HG03442 (cell line): ENCODE data around the gene MYOG.

Experiments
- ATAC-seq: cut with Tn5 transposase; IDR thresholded peaks from one replicate; pipeline ENCODE4 v1.9.1; 2021; ENCODE audit warnings: mild to moderate bottlenecking, moderate library complexity; ENCODE audit not compliant: unreplicated experiment

The MYOG gene

GRCh38 chr1:203048555-203049051 lies 37.2 kb downstream of the MYOG start:
- ATAC-seq = no peak

DNA sequence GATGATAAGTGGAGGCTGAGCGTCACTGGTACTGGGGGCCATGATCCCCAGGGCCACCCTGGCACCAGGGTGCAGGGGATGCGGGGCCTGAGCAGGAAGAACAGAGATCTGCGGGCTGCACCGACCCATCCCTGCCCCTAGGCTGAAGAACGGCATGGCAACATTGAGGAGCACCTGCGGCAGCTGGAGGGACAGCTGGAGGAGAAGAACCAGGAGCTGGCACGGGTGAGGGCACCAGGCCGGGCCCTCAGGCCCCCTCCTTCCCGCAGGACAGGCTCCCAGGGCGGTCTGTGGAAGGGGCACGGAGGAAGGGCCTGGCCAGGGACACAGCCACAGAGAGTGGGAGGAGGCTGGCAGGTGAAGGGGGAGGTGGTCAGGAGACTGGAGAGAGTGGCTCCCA lies 37.7 kb downstream of the MYOG start:
- ATAC-seq = no peak

- no peak for ATAC-seq
Observed at GRCh38 chr1:203046984-203047630, 38.7 kb downstream of the MYOG start.

- ATAC-seq = no peak
Observed at GRCh38 chr1:203045821-203046594, 39.8 kb downstream of the MYOG start.

DNA sequence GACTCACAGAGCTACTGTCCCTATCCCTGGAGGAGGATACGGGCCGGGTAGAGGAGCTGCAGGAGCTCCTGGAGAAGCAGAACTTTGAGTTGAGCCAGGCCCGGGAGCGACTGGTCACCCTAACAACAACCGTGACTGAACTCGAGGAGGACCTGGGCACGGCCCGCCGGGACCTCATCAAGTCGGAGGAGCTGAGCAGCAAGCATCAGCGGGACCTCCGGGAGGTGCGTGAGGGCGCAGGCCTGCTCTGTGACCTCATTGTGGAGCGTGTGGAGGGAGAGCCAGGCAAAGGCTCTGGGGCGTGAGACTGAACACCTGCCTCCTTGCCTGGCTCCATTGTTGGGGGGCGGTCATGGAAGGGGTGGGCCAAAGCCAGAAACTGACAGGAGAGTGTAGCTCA lies 40.5 kb downstream of the MYOG start:
- ATAC-seq = no peak

GRCh38 chr1:203044546-203045250 lies 41.1 kb downstream of the MYOG start:
- no peak for ATAC-seq

GRCh38 chr1:203043830-203044545 lies 41.8 kb downstream of the MYOG start:
- no peak for ATAC-seq

- no peak for ATAC-seq
Observed at GRCh38 chr1:203041351-203041932, 44.4 kb downstream of the MYOG start.

- ATAC-seq = no peak
Observed at GRCh38 chr1:203040513-203041275, 45.1 kb downstream of the MYOG start.

DNA sequence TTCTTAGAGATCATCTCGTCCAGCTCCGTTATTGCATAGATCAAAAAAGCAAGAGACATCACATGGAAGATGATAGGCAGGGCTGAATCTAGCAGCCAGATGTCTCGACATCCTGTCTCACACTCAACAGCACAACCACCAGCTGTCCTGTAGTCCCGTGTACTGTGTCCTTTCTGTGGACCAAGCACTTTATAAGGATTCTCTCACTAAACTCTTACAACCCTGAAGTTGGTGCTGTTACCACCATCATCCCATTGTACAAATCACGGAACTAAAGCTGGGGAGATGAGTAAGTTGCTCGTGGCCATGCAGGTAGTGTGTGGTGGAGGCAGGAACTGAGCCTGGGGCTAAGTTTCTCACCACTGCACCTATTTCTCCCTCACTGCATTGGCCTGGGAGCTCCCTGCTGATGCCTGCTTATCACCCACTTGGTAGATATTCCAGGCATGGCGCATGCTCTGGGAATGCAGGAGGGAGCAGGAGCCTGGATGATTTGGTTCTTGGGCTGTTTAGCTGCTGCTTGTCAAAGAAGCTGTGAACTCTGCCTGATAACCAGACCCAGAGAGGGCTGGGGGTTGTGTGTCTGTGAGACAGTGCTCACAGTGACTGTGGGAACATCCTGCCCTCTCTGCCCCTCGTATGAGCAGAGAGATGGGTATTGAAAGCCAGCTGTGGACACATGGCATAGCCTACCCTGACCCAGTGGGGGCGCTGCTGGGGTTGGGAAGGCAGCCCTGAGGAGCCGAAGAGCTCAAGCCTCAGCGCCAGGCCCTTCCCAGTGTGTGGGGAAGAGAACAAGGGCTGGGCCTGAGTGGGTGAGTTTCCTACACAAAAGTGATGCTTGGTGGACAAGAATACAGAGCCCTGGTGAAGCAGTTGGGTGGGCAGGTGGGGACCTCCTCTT lies 46.0 kb downstream of the MYOG start:
- no peak for ATAC-seq

DNA sequence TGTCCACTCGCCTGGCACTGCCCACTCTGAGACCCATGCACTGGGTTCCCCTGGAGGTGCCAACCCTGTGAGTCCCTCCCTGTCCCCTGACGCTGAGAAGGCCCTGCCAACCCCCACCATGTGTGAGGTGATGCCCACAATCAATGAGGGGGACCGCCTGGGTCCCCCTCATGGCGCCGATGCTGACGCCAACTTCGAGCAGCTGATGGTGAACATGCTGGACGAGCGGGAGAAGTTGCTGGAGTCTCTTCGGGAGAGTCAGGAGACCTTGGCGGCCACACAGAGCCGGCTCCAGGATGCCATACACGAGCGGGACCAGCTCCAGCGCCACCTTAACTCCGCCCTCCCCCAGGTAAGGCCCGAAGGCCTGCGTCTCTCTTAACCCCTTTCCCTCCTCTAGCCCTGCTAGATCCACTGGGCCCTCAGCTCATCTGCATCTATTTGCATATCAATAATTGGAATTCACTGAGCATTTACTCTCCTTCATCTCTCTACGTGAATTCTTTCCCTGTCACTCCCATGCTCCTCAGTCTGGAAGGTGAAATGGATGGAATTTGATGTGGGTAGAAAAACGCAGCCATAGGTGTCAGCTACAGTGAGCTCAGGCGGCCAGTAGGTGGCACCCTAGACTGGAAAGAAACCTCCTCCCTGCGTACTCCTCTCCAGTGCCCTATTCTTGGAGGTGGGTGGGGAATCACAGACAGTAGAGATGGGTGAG lies 46.8 kb downstream of the MYOG start:
- peak; percentile 45 for ATAC-seq

- peak; percentile 69 for ATAC-seq
Observed at GRCh38 chr1:203038217-203038741, 47.5 kb downstream of the MYOG start.

DNA sequence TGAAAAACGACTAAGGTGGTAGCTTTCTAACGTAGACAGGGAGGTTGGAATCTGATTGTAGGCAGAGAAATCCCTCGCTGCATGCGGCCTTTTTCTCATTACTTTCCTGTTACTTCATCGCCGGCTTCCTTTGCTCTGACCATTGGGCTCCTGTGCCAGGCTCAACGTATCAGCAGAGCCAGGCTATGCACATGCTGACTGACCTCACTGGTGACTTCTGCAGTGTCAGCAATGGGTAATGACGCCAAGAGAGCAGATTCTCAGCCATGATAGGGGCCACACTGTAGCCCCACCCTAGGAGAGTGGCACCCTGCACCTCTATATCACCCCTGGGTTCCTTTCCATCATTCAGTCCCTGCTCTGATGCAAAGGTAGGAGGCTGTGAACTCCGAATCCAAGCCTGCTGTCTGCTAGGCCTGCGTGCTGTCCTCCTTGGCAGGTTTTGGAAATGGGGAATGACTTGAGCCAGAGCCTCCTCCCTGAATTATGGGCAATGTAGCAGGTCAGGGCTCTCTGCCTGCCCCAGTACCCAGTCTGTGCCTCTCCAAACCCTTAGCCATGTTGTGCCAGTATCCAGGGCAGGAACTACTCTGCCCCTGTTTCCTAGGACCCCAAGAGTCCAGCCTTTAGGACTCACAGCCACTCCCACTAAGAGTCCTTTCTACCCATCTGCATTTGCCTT lies 48.2 kb downstream of the MYOG start:
- ATAC-seq = no peak

- no peak for ATAC-seq
Observed at GRCh38 chr1:203036537-203036936, 49.3 kb downstream of the MYOG start.

DNA sequence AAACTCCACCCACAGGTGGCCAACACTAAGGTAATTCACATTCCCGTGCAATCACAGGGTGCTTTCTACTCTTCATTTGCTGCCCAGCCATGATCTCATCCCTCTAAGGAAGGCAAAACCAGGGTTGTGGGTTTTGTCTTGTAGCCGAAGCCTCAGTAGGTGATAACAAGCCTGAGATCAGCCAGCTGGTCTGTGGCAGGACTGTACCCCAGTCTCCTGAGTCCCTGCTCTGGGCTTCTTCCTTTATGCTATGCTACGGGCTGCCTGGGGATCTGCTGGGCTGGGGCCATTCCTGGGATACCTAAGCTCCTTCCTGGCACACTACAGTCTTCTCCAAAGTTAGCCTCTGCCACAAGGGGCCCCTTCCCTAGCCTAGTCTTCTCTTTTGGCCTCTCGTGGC lies 49.7 kb downstream of the MYOG start:
- no peak for ATAC-seq

DNA sequence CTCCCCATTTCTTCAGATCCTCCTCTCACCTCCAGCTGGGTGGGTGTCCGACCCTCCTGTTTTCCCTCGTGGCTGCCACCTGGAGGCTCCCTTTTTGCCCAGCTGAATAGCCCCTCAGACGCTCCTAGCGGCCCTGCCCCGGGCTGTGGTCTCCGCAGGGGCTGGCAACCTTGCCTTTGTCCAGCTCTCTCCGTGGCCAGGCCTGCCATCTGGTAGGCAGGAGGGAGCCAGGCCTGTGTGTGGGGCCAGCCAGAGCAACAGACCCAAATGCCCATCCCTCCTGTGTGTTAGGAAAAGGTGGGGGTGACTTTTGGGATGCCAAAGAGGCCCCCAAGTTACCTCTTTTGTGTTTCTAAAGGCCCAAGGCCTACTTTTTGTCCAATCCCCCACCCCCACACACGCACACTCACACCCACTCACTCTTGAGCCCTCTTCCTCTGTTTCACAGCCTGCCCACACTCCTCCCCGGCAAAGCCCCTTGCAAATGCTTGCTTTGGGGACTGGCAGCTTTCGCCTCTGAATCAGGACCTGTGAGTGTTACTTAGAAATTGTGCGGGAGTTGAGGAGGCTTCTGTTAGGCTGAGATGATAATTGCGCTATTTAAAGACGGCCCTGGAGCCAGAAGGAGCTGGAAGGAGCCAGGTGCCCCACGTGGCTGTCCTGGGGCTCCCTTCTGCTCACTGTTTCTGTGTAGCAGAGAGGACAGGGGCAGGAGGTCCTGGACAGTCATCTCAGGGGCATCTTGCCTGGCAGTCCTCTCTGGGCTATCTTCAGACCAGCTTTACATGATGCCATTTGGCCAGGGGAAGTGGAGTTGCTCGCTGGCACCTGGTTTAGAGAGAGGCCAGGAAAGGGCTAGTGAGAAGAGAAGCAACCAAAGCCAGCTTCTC lies 50.5 kb downstream of the MYOG start:
- no peak for ATAC-seq
